Spleen (tissue), 7 donors: Measurements from ENCODE around the gene VPREB3.

Source experiments
- POLR2A ChIP-seq, 3 donors: fragments of 450-650 bp; IDR thresholded peaks; one replicate each; pipeline ENCODE4 v1.5.1; 2017; ENCODE audit warnings: antibody characterized with exemption in 3 of 3, mild to moderate bottlenecking in 1 of 3
- POLR2AphosphoS5 ChIP-seq, 3 donors: sonication (generic); formaldehyde crosslinking; IDR thresholded peaks; one replicate each; pipeline ENCODE4 v1.5.1; 2017; ENCODE audit warnings: antibody characterized with exemption in 3 of 3
- TF ChIP-seq, protein P1 (sequence below), 11 experiments: fragments of 200-600 bp in 7 of 11; fragments of 450-650 bp in 4 of 11; sonication (generic) in 4 of 11; IDR thresholded peaks in 8 of 11; conservative IDR thresholded peaks in 3 of 11; 1 replicate in 7 of 11; 2 replicates in 4 of 11; pipeline versions ENCODE4 v1.4.0 to v1.8.0; 2016 to 2021; ENCODE audit warnings: antibody characterized with exemption in 11 of 11, inconsistent platforms in 4 of 11, mild to moderate bottlenecking in 1 of 11
- donor health status: DM: no; HTN: no; CAD: no; lungs with moderate emphysema.
- donor health status: DM: no; HTN: no; CAD: no.
- donor health status: DM: no; HTN: no; CAD: no.

DNA sequence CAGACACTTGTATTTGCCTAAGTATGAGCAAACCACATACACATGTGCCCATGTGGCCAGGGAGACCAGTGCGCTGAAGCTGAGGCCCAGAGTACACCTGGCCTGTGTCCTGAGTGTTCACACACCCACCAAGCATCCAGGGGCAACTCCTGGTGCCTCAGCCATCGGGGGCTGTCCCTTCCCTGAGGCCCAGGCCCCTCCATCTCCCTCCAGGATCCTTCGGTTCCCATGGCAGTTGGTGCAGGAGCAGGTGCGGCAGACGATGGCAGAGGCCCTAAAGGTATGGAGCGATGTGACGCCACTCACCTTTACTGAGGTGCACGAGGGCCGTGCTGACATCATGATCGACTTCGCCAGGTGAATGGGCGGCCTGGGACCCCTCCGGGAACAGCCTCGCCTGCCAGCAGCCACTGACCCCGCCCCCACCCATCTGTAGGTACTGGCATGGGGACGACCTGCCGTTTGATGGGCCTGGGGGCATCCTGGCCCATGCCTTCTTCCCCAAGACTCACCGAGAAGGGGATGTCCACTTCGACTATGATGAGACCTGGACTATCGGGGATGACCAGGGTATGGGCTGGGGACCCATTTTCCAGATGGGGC lies 26.0 kb upstream of the VPREB3 start:
- TF ChIP-seq, protein P1, sequence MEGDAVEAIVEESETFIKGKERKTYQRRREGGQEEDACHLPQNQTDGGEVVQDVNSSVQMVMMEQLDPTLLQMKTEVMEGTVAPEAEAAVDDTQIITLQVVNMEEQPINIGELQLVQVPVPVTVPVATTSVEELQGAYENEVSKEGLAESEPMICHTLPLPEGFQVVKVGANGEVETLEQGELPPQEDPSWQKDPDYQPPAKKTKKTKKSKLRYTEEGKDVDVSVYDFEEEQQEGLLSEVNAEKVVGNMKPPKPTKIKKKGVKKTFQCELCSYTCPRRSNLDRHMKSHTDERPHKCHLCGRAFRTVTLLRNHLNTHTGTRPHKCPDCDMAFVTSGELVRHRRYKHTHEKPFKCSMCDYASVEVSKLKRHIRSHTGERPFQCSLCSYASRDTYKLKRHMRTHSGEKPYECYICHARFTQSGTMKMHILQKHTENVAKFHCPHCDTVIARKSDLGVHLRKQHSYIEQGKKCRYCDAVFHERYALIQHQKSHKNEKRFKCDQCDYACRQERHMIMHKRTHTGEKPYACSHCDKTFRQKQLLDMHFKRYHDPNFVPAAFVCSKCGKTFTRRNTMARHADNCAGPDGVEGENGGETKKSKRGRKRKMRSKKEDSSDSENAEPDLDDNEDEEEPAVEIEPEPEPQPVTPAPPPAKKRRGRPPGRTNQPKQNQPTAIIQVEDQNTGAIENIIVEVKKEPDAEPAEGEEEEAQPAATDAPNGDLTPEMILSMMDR (IDR thresholded peaks at IDR 0.05 in 8 of 11, conservative IDR thresholded peaks at IDR 0.05 in 3 of 11) = no peak
- TF ChIP-seq POLR2A (IDR thresholded peaks at IDR 0.05) = no peak
- no peak for TF ChIP-seq POLR2AphosphoS5 (IDR thresholded peaks at IDR 0.05)
